GM19025 (cell line): ENCODE data around the gene MRTO4.
"Not testable (repeated sequence)": the region's sequence is repeated elsewhere in the genome, so short reads cannot be mapped to it uniquely, and the experiment has no call there.

Experiments used
- ATAC-seq: cut with Tn5 transposase; IDR thresholded peaks from one replicate; pipeline ENCODE4 v1.9.1; 2021; ENCODE audit warnings: mild to moderate bottlenecking, low read depth, moderate library complexity; ENCODE audit not compliant: unreplicated experiment

MRTO4 gene

GRCh38 chr1:19251305-19252196, at the start of gene MRTO4, which contains the start of gene EMC1:
Gene MRTO4, plus strand, starts transcription at chr1:19251805. Its CDS starts 31 bp downstream, at chr1:19251836.
Gene EMC1, minus strand, starts transcription at chr1:19251524. Its CDS starts 15 bp downstream, at chr1:19251509.
- ATAC-seq, result peak; percentile 87

- ATAC-seq, result no peak
Measured at GRCh38 chr1:19202396-19202795, 49.2 kb upstream of the MRTO4 start.

- no peak for ATAC-seq
Measured at GRCh38 chr1:19203440-19203839, 48.2 kb upstream of the MRTO4 start.

- no peak for ATAC-seq
Measured at GRCh38 chr1:19204446-19205266, 46.9 kb upstream of the MRTO4 start.

- ATAC-seq, result no peak
Measured at GRCh38 chr1:19205403-19205802, 46.2 kb upstream of the MRTO4 start.

GRCh38 chr1:19205845-19206244, 45.8 kb upstream of the MRTO4 start:
- no peak for ATAC-seq

- no peak for ATAC-seq
Measured at GRCh38 chr1:19206947-19207346, 44.7 kb upstream of the MRTO4 start.

- no peak for ATAC-seq
Measured at GRCh38 chr1:19208710-19209438, 42.7 kb upstream of the MRTO4 start.

- peak; percentile 44 for ATAC-seq
Measured at GRCh38 chr1:19209439-19209989, 42.1 kb upstream of the MRTO4 start.

GRCh38 chr1:19209990-19210771, 41.4 kb upstream of the MRTO4 start, which contains the start of gene UBR4:
Gene UBR4, minus strand, starts transcription at chr1:19210266. Its CDS starts 18 bp downstream, at chr1:19210248.
- ATAC-seq, result peak; percentile 85

- no peak for ATAC-seq
Measured at GRCh38 chr1:19210772-19211549, 40.6 kb upstream of the MRTO4 start.

- ATAC-seq, result no peak
Measured at GRCh38 chr1:19212167-19212566, 39.4 kb upstream of the MRTO4 start.

GRCh38 chr1:19213580-19213979, 38.0 kb upstream of the MRTO4 start:
- no peak for ATAC-seq

GRCh38 chr1:19216585-19216984, 35.0 kb upstream of the MRTO4 start:
- ATAC-seq, result not testable (repeated sequence)

GRCh38 chr1:19219451-19219850, 32.2 kb upstream of the MRTO4 start:
- ATAC-seq, result no peak

GRCh38 chr1:19220080-19220846, 31.3 kb upstream of the MRTO4 start:
- no peak for ATAC-seq

- ATAC-seq, result no peak
Measured at GRCh38 chr1:19220991-19221390, 30.6 kb upstream of the MRTO4 start.

- no peak for ATAC-seq
Measured at GRCh38 chr1:19222573-19222972, 29.0 kb upstream of the MRTO4 start.
